NCI-H1436 treated with DMSO at 0.1 percent for 48 hours (cell line): ENCODE measurements around the gene AGRN.
"Not testable (repeated sequence)": the region's sequence is repeated elsewhere in the genome, so short reads cannot be mapped to it uniquely, and the experiment has no call there.

Experiments
- DNase-seq: peaks from one replicate; lab custom pipeline; 2025; lab: John Stamatoyannopoulos, UW

The AGRN gene

DNA sequence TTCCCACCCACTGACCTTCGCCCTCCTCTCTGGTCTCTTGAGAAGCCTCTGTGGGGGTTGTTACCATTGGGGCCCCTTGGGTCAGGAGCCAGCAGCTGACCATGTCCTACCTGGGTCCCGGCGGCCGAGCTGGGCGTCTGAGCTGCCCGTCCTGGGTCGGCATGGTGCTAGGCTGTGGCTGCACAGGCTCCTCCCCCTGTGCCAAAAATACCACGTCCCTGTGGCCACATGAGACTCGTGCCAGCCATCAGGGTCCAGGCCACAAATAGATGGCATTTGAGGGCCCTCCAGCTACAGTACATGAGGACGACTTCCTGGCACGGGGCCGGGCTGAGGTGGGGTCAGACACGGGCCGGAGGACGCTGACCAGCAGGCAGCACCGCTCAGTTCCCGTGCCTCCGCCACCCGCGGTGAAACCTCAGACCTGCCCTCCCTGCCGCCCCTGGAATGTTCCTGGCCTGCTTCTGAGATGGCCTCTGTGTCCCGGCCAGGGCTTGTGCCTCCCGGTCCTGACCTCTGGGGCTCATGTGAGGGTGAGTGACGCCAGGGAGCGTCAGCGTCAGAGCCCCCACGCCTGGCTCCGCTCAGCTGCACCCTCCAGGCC, 37.9 kb upstream of the AGRN start, which contains the start of gene PERM1:
TSS of gene PERM1 (minus strand) at position 139 of the 604 bp plus-strand sequence. CDS start 1,064 bp downstream, outside the sequence.
- no peak for DNase-seq

DNA sequence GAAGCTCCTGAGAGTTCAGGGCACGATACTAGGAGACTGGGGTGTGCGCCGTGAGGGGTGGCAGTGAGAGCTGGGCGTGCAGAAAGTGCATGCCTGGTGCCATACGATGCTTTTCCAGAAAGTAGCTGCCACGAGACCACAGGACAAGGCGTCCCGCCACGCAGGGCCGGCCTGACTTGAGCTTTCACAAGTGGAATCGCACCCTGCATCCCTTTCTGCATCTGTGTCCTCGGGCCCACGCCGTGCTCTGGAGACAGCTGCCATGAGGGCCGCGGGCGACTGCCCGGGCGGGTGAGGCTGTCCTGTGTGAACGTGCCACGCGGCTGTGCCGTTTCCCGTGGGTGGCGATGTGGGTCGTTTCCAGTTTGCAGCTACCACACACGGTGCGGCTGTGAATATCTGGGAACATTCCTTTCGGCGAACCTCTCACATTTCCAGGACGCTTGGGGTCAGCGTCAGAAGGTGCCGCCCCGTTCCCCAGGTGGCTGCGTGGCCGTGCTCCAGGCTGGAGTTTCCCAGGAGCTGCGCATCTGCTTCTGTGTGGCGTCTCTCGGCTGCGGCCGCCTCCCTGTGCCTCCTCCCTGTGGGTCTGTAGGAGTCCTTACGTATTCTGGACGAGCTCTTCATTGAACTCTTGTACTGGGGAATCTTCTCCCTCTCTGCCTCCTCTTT, 37.0 kb upstream of the AGRN start:
- no peak for DNase-seq

DNA sequence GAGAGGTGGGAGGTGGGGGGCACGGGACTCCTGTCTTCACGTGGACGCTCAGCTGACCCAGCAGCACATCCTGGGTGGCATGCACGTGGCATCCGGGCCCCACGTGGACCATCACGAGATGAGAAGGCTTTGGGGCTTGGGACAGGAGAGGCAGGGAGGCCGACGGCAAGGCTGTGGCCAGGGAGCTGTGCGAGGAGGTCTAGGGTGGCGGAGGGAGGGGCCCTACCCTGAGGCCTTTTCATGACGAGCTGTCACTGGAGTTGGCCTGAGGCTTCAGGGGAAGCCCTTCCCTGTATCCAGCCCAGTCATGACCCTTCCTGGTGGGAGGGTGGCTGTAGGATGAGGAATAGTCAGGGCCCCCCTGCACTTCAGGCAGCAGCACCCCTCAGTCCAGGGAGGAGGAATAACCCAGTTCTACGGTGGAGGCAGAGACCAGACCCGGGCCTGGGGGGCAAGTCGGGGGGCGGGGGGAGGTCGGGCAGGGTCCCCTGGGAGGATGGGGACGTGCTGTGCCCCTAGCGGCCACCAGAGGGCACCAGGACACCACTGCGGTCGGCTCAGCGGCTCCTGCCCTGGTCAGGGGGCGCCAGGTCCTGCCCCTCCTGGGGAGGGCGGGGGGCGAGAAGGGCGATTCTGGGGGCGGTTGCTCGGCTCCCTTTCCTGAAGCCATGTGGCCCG, 36.0 kb upstream of the AGRN start:
- DNase-seq = no peak

DNA sequence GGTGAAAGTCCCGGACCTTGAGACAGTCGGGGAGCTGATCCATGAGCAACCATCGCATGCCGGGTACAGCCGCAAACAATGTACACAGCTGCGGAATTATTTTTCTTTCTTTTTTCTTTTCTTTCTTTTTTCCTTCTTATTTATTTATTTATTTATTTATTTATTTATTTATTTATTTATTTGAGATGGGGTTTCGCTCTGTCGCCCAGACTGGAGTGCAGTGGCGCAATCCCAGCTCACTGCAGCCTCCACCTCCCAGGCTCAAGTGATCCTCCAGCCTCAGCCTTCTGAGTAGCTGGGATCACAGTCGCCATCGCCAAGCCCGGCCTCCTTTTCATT, 35.5 kb upstream of the AGRN start:
- DNase-seq = no peak

DNA sequence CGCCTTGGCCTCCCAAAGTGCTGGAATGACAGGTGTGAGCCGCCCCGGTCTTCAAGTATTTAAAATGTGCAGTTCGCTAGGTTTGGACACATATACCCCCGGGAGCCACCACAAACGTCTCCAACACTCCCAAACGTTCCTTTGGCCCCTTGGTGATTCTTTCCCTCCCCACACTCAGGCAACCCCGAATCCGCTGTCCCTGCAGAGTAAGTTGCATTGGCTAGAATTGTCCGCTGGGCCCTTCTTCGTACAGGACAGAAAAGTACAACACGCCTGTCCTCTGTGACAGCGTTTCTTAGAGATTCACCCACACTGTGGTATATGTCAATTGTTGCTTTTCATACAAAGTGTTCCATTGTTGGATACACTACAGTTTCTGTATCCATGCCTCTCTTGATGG, 34.8 kb upstream of the AGRN start:
- no peak for DNase-seq

DNA sequence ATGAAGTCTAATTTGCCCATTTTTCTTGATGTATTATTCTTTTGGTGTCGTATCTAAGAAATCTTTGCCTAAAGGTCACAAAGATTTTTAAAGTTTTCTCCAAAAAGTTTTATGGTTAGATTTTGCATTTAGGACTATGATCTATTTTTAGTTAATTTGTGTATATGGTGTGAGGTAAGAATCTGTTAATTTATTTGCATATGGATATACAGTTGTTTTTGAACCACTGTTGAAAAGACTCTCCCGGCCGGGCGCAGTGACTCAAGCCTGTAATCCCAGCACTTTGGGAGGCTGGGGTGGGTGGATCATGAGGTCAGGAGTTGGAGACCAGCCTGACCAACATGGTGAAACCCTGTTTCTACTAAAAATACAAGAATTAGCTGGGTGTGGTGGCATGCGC, 31.9 kb upstream of the AGRN start:
- DNase-seq = not testable (repeated sequence)

DNA sequence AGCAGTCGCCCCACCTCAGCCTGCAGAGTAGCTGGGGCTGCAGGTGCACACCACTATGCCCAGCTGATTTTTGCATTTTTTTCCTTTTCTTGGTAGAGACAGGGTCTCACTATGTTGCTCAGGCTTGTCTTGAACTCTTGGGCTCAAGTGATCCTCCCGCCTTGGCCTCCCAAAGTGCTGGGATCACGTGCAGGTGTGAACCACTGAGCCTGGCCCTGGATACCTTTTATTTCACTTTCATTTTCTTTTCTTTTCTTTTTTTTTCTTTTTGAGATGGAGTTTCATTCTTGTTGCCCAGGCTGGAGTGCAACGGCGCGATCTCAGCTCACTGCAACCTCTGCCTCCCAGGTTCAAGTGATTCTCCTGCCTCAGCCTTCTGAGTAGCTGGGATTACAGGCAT, 28.6 kb upstream of the AGRN start:
- not testable (repeated sequence) for DNase-seq

DNA sequence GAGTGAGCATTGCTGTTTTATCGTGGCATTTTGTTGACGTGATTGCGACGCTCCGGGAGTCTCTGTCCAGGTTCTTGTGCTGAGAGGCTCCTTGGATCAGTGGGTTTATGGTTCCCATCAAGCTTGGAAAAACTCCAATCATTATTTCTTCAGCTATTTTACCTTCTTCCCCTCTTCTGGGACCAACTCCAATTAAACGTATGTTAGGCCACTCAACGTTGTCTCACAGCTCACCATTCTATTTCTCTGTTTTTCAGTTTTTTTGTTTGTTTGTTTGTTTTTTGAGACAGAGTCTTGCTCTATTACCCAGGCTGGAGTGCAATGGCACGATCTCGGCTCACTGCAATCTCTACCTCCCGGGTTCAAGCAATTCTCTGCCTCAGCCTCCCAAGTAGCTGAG, 28.0 kb upstream of the AGRN start:
- DNase-seq = no peak

DNA sequence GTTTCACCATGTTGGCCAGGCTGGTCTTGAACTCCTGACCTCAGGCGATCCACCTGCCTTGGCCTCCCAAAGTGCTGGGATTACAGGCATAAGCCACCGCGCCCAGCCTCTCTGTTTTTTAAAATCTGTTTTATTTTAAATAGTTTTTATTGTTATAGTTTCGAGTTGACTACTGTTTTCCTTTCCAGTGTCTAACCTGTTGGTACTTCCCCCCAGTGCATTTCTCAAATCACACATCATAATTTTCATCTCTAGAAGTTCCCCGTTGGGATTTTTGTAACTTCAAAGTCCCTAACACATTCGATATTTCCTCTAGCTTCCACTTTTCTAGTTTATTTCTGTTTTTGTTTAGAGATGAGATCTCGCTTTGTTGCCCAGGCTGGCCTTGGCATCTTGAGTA, 27.6 kb upstream of the AGRN start:
- no peak for DNase-seq

DNA sequence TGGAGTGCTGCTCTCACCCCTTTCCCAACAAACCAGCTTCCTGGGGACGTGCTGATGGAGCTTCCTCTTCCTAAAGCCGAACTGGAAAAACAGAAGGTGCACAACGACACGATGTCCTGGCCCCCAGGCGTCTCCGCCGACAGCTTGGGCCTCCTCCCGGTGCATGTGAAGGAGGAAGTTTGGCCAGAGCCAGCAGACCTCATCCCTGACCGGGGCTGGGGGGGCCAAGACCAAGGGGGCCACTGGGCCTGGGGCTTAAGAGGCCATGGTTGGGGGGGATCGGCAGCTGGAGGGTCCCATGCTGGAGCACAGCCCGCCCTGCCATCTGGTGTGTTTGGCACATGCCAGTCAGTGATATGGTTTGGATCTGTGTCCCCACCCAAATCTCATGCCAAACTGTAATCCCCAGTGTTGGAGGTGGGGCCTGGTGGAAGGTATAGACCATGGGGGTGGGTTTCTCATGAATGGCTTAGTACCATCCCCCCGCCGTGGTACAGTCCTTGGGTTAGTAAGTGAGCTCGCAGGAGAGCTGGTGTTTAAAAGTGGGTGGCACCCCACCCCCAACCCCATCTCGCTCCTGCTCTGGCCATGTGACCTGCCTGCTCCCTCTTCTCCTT, 26.4 kb upstream of the AGRN start:
- no peak for DNase-seq

DNA sequence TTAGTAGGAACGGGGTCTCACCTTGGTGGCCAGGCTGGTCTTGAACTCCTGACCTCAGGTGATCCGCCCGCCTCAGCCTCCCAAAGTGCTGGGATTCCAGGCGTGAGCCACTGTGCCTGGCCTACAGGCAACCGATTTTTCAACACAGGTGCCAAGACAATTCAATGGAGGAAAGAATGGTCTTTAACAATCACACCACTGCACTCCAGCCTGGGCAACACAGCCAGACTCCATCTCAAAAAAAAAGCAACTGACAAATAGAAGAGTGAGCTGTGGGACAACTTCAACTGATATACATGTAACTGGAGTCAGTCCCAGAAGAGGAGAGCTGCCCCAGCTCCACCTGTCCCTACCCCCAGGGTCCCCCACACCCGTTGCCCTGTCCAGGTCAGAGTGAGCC, 25.4 kb upstream of the AGRN start:
- not testable (repeated sequence) for DNase-seq

DNA sequence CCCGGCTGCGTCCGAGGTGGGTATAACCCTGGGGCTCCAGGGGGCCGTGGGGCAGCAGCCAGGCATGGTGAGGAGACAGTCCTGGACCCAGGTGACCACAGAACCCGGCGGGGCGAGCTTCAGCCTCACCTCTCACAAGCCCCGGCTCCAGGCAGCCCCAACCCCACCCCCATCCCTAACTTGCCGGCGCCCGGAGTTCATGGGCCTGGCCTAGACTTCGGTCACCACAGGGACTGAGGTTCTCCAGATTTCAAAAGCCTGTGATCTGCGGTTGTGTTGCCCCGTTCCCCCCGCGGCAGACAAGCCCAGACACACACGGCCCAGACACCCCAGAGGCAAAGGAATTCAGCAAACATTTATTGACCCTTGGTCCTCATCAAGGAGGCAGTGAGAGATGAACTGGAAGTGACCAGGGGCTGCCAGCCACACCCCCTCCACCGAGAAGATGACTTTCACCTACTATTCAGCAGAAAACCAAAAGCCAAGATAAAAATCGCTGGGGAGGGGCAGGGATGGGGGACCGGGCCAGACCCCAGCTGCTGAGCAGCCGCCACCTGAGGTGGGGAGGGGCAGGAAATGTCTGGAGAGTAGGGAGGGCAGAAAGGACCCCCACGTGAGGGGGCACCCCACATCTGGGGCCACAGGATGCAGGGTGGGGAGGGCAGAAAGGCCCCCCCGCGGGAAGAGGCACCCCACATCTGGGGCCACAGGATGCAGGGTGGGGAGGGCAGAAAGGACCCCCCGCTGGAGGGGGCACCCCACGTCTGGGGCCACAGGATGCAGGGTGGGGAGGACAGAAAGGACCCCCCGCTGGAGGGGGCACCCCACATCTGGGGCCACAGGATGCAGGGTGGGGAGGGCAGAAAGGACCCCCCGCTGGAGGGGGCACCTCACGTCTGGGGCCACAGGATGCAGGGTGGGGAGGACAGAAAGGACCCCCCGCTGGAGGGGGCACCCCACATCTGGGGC, 24.0 kb upstream of the AGRN start:
- DNase-seq = no peak

DNA sequence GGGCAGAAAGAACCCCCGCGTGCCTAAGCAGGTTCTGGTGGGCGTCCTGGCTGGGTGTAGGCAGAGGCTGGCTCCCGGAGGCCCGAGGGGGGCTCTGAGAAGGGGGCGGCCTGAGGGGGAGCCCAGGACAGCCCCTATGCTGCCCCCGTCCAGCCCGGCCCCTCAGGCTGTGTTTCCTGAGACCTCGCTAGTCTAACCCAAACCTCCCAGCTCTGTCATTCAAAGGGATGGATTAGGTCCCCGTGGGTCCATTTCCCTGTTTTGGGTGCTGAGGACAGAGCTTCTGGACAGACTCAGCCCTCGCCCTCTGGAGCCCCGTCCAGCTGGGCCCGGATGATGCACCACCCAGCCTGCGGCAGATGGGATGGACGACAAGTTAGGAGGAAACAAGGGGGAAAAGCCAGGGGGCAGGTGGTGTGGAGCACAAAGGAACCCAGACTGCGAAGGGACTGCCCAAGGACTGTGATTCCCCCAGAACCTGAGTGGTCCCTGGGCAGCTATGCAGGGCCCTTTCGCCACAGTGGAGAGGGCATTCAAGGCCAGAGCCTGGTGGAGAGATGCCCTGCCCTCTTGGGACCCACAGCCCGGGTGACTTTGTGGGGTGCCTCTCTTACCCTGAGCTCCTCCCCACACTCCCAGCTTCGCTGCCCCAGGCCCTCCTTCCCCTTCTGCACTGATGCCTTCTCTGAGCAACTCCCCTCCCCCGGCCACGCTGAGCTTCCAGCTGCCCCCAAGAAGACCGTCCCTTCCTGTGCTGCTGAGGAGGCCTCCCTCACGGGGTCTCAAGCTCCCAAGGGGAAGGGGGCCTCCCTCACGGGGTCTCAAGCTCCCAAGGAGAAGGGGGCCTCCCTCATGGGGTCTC, 22.8 kb upstream of the AGRN start:
- DNase-seq = no peak

DNA sequence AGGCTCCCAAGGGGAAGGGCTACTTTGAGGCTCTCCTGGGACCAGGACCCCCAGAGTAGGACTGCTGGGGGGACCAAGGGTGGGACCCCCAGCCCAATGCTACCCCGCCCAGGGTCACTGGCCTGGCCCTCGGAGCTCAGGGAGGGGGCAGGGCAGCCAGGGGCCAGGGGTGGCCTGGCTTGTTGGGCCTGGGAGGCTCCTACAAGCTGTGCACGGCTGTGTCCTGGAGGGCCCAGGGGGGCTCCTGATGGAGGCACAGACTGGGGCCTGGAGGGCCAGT, 22.3 kb upstream of the AGRN start:
- no peak for DNase-seq

DNA sequence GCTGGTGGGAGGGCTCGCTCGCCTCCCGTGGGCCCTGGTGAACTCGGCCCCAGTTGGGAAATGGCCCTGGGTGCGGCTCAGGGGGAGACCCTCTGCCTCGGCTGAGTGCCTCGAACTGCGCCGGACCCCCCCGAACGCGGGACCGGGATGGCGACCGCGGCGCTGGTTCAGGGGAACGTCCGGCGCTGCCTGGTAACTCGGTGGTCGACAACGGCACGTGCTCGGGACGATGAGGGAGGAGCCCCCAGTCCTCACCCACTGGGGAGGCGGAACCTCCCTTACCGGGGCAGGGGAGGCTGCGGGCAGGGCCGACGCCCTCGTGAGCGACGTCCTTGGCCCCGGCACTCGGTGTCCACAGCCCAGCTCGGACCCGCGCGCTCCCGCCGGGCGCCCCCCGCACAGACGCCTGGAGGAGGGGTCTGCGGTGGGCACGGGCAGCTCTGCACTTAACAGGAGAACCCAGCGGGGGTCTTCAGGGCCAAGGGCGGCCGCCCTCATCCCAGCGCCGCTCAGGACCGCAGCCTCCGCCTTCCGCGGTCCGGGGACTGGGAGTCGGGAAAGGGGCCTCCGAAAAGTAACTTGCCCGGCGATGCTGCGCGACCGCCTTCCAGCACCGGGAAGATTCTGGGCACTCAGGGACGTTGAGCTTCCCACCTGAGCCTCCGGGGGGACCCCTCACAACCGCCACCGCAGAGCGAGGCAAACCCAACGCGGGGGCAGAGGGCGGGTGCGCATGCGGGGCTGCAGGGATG, 21.8 kb upstream of the AGRN start:
- no peak for DNase-seq

DNA sequence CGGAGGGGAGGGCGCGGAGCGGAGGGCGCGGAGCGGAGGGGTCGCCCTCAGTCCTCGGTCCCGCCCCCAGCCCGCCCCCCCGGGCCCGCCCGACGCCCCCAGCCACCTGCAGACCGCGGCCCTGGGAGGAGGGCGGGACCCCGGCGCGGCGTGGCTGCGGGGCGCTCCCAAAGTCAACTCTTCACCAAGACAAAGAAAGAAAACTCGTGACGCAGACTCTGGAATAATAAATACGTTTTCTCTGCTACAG, 21.2 kb upstream of the AGRN start:
- no peak for DNase-seq

DNA sequence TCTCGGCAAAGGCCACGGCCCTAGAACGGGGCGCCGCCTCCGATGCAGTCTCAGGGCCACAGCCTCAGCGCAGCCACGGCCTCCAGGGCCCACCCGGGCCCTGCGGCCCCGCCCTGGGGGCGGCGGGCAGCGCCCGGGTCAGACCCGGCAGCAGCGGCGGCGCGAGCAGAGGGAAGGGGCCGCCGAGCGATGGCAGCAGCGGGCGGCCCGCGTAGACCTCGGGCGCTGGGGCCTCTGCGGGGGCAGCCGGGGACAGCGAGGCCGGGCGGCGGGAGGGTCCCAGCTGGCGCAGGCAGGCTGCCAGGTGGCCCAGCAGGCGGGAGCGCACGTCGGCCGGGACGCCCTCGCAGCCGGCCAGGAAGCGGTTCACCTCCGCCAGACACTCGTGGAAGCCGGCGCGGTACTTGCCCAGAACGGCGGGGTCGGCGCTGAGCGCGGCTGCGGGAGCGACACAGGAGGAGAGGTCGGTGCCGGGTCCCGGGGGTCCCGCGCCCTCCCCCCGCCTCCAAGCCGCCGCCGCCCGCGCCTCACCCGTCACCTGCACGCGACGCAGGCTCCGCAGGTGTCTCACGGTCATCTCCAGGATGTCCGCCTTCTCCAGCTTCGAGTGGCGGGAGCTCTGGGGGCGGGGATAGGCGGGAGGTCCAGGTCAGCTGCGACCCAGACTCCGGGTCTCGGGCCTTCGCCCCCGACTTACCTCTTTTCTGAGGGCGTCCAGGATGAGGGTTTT, 20.8 kb upstream of the AGRN start:
- DNase-seq = no peak

DNA sequence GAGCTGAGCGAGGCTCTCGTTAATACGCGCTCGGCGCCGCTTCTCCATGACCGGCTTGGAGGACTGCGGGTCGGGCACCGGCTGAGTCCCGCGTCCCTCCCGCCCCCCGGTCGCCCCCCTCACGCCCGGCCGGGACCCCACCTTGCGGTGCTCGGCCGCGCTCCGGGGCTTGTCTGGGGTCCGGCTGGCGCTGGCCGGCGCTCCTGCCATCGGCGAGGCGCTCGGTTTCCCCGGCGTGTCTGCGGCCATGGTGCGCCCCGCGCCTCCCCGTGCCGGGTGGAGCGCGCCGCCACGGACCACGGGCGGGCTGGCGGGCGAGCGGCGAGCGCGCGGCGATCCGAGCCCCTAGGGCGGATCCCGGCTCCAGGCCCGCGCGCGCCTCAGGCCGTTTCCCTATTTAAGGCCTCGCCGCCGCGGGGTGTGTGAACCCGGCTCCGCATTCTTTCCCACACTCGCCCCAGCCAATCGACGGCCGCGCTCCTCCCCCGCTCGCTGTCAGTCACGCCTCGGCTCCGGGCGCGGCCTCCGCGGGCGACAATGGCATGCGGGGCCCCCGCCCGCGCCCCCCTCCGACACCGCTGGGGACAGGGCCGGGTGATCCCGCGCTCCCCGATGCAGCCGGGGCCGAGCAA, 20.1 kb upstream of the AGRN start, which contains the start of gene HES4:
TSS of gene HES4 (minus strand) at position 373 of the 632 bp plus-strand sequence. CDS start at position 249, 124 bp downstream.
- DNase-seq = peak; percentile 51

DNA sequence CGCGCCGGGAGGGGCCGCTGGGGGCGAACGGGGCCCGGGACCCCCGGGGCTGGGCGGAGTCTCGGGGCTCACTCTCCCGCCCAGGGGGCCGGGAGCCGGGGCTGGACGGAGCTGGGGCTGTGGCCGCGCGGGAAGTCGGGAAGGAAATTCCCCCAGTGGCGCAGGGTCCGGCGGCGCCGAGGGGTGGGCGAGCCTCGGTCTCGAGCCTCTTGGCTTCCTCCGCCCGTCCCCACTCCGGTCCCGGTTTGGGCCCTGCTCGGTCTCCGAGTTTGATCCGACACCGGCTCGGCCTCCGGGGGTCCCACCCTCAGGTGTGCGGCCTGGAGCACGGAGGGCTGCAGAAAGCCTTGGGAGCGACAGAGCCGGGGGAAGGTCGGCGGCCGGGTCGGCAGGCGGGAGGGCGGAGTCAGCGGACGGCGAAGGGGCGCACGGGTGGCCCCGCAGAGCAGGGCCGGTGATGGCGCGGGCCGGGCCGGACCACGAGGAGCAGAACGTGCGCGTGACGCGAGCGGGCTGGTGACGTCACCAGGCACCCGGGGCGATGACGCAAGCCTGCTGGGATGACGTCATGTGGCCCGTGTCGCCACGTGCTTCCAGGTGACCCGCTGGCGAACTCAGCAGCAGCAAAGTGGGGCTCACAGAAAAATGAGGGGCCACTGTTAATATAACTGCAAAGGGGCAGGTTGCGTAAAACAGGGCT, 19.4 kb upstream of the AGRN start:
- no peak for DNase-seq
